H1 (cell line): ENCODE measurements around the gene GHRH. TPM values are rescaled to one million over a fixed set of nuclear protein-coding genes. Genes with fewer than 3 reads are reported as not detected.

Experiments
- CTCF ChIA-PET: fragments of 300-600 bp; sonication (Branson Sonifier 250); formaldehyde crosslinking; loops from one replicate; lab custom pipeline; 2021; ENCODE audit not compliant: partially characterized antibody; lab: Charles Lee
- POLR2A ChIA-PET: fragments of 300-600 bp; sonication (Branson Sonifier 250); formaldehyde crosslinking; loops from one replicate; lab custom pipeline; 2021; ENCODE audit warnings: inconsistent platforms; ENCODE audit not compliant: partially characterized antibody; lab: Charles Lee
- DNase-seq, 2 experiments: peaks; one replicate each; pipeline versions ENCODE4 v3.0.0 to v3.0.0-alpha.2; 2010 to 2022; ENCODE audit warnings: low spot score in 2 of 2, low read depth in 1 of 2, mixed read lengths in 1 of 2
- FAIRE-seq: peaks from 2 replicates; lab custom pipeline; 2011; peaks lifted over from hg19 to GRCh38; lab: Jason Lieb, UNC
- H2AFZ ChIP-seq: 2 replicates; pipeline ENCODE4 v1.8.1; 2012; ENCODE audit warnings: low read length, inconsistent platforms
- H2AK5ac ChIP-seq: 2 replicates; pipeline ENCODE4 v1.6.1; 2013; ENCODE audit warnings: low read depth, low read length
- H2BK120ac ChIP-seq: replicated peaks from 2 replicates; pipeline ENCODE3; 2013; ENCODE audit warnings: low read depth, low read length, inconsistent platforms
- H2BK12ac ChIP-seq: 2 replicates; pipeline ENCODE4 v1.6.1; 2013; ENCODE audit warnings: low read depth, low read length
- H2BK15ac ChIP-seq: 2 replicates; pipeline ENCODE4 v1.6.1; 2013; ENCODE audit warnings: low read length
- H2BK20ac ChIP-seq: 2 replicates; pipeline ENCODE4 v1.6.1; 2013; ENCODE audit warnings: low read length
- H2BK5ac ChIP-seq: 2 replicates; pipeline ENCODE4 v1.6.1; 2013; ENCODE audit warnings: low read depth, low read length
- H3K14ac ChIP-seq: 2 replicates; pipeline ENCODE4 v1.6.1; 2013; ENCODE audit warnings: inconsistent platforms; ENCODE audit not compliant: insufficient read length
- H3K18ac ChIP-seq: 2 replicates; pipeline ENCODE4 v1.6.1; 2013; ENCODE audit warnings: low read length; ENCODE audit errors: extremely low read depth
- H3K23ac ChIP-seq: 2 replicates; pipeline ENCODE4 v1.6.1; 2013; ENCODE audit warnings: inconsistent platforms; ENCODE audit not compliant: insufficient read length
- H3K23me2 ChIP-seq: 2 replicates; pipeline ENCODE4 v1.6.1; 2013; ENCODE audit warnings: low read depth, low read length
- H3K27ac ChIP-seq: 2 replicates; pipeline ENCODE4 v1.6.1; 2011; ENCODE audit warnings: low read depth, low read length, inconsistent platforms
- H3K27me3 ChIP-seq, 4 experiments: replicated peaks in 1 of 4; 1 replicate in 1 of 4; 2 replicates in 3 of 4; pipeline versions ENCODE4 v1.6.1 to v1.8.1; 2011 to 2013; ENCODE audit warnings: low read length in 3 of 4, mild to moderate bottlenecking in 3 of 4, inconsistent platforms in 2 of 4, mixed read lengths in 2 of 4, moderate library complexity in 1 of 4; ENCODE audit not compliant: control insufficient read depth in 3 of 4, insufficient read depth in 3 of 4; ENCODE audit errors: extremely low read depth in 1 of 4
- H3K36me3 ChIP-seq, 4 experiments: 2 replicates each; pipeline versions ENCODE4 v1.6.1 to v1.8.1; 2011 to 2013; ENCODE audit warnings: mild to moderate bottlenecking in 4 of 4, low read length in 3 of 4, moderate library complexity in 2 of 4, control low read depth in 1 of 4, inconsistent platforms in 1 of 4; ENCODE audit not compliant: insufficient read depth in 4 of 4, control insufficient read depth in 2 of 4
- H3K4ac ChIP-seq: replicated peaks from 2 replicates; pipeline ENCODE3; 2013; ENCODE audit warnings: low read length, low read depth, mixed read lengths, inconsistent platforms; ENCODE audit not compliant: insufficient read length
- H3K4me1 ChIP-seq, 4 experiments: replicated peaks in 1 of 4; 1 replicate in 1 of 4; 2 replicates in 3 of 4; pipeline versions ENCODE4 v1.6.1 to v1.8.1; 2011 to 2013; ENCODE audit warnings: low read length in 3 of 4, inconsistent platforms in 2 of 4, mixed read lengths in 1 of 4; ENCODE audit not compliant: insufficient read depth in 4 of 4, control insufficient read depth in 3 of 4
- H3K4me2 ChIP-seq, 2 experiments: 2 replicates each; pipeline versions ENCODE4 v1.6.1 to v1.8.1; 2011 to 2013; ENCODE audit warnings: low read depth in 2 of 2, low read length in 2 of 2, control low read depth in 1 of 2, inconsistent platforms in 1 of 2, mild to moderate bottlenecking in 1 of 2; ENCODE audit not compliant: insufficient read depth in 1 of 2
- H3K4me3 ChIP-seq, 4 experiments: fragments of 200-600, 300-600 bp in 1 of 4; sonication (generic), shearing (Covaris generic), sonication (Bioruptor Twin) in 1 of 4; 2 replicates each; pipeline versions ENCODE4 v1.5.1 to v1.8.1; 2011 to 2016; ENCODE audit warnings: low read length in 4 of 4, low read depth in 3 of 4, control low read depth in 2 of 4, inconsistent platforms in 2 of 4, mild to moderate bottlenecking in 2 of 4, mixed read lengths in 1 of 4, moderate library complexity in 1 of 4; ENCODE audit not compliant: insufficient read depth in 2 of 4; ENCODE audit errors: extremely low read depth in 1 of 4
- H3K56ac ChIP-seq: replicated peaks from 2 replicates; pipeline ENCODE3; 2013; ENCODE audit warnings: low read depth, mild to moderate bottlenecking, mixed read lengths, low read length, inconsistent platforms; ENCODE audit not compliant: insufficient read length
- H3K79me1 ChIP-seq: 2 replicates; pipeline ENCODE4 v1.6.1; 2013; ENCODE audit warnings: low read depth, low read length, control low read depth
- H3K79me2 ChIP-seq, 2 experiments: 2 replicates each; pipeline versions ENCODE4 v1.6.1 to v1.8.1; 2012 to 2013; ENCODE audit warnings: low read length in 2 of 2, mild to moderate bottlenecking in 2 of 2, inconsistent platforms in 1 of 2; ENCODE audit not compliant: insufficient read depth in 2 of 2, control insufficient read depth in 1 of 2
- H3K9ac ChIP-seq, 4 experiments: replicated peaks in 1 of 4; 1 replicate in 1 of 4; 2 replicates in 3 of 4; pipeline versions ENCODE4 v1.6.1 to v1.8.1; 2011 to 2013; ENCODE audit warnings: low read depth in 3 of 4, low read length in 3 of 4, control low read depth in 2 of 4, mild to moderate bottlenecking in 2 of 4, moderate library complexity in 2 of 4, inconsistent platforms in 1 of 4; ENCODE audit errors: extremely low read depth in 1 of 4
- H3K9me3 ChIP-seq, 2 experiments: 2 replicates each; pipeline versions ENCODE4 v1.6.1 to v1.8.1; 2012 to 2013; ENCODE audit warnings: mild to moderate bottlenecking in 2 of 2, moderate library complexity in 2 of 2, control low read depth in 1 of 2, inconsistent platforms in 1 of 2, low read depth in 1 of 2, low read length in 1 of 2, mixed read lengths in 1 of 2; ENCODE audit not compliant: insufficient read depth in 2 of 2
- H4K20me1 ChIP-seq, 2 experiments: replicated peaks in 1 of 2; 2 replicates each; pipeline versions ENCODE3 to v1.8.1; 2011 to 2013; ENCODE audit warnings: inconsistent platforms in 2 of 2, low read length in 2 of 2, mild to moderate bottlenecking in 1 of 2; ENCODE audit not compliant: insufficient read depth in 2 of 2, control insufficient read depth in 1 of 2
- H4K5ac ChIP-seq: 2 replicates; pipeline ENCODE4 v1.6.1; 2013; ENCODE audit warnings: low read length, low read depth, mixed read lengths, inconsistent platforms; ENCODE audit not compliant: insufficient read length
- H4K8ac ChIP-seq: 2 replicates; pipeline ENCODE4 v1.8.0; 2013; ENCODE audit warnings: mild to moderate bottlenecking, moderate library complexity, low read length, inconsistent platforms; ENCODE audit not compliant: insufficient read depth; ENCODE audit errors: extremely low read depth
- H4K91ac ChIP-seq: replicated peaks from 2 replicates; pipeline ENCODE3; 2013; ENCODE audit warnings: low read length, mixed read lengths, inconsistent platforms; ENCODE audit not compliant: insufficient read length
- ASH2L ChIP-seq: fragments of 200-600, 300-600 bp; sonication (generic); IDR thresholded peaks from one replicate; pipeline ENCODE4 v1.7.1; 2017; ENCODE audit warnings: low read length
- BRCA1 ChIP-seq: IDR thresholded peaks from 2 replicates; pipeline ENCODE4 v1.6.1; 2012; ENCODE audit warnings: low read depth, low read length, improper control_type of control experiment
- FOSL1 ChIP-seq: IDR thresholded peaks from 2 replicates; pipeline ENCODE4 v1.6.1; 2011; ENCODE audit warnings: mild to moderate bottlenecking, low read depth, low read length, moderate library complexity; ENCODE audit not compliant: insufficient read depth
- POLR2A ChIP-seq, 2 experiments: IDR thresholded peaks; 1 replicate in 1 of 2; 2 replicates in 1 of 2; pipeline ENCODE4 v1.6.1; 2011; ENCODE audit warnings: low read depth in 2 of 2, low read length in 2 of 2, mild to moderate bottlenecking in 2 of 2; ENCODE audit errors: control extremely low read depth in 1 of 2
- POLR2AphosphoS5 ChIP-seq: IDR thresholded peaks from 2 replicates; pipeline ENCODE4 v1.6.1; 2011; ENCODE audit warnings: low read depth, low read length
- RFX5 ChIP-seq: IDR thresholded peaks from 2 replicates; pipeline ENCODE4 v1.6.1; 2011; ENCODE audit warnings: low read depth, low read length, improper control_type of control experiment, borderline replicate concordance
- RXRA ChIP-seq: IDR thresholded peaks from 2 replicates; pipeline ENCODE4 v1.6.1; 2011; ENCODE audit warnings: low read depth, mild to moderate bottlenecking, low read length, moderate library complexity; ENCODE audit not compliant: insufficient read depth
- SIN3A ChIP-seq, 2 experiments: IDR thresholded peaks in 1 of 2; conservative IDR thresholded peaks in 1 of 2; 2 replicates each; pipeline ENCODE4 v1.6.1; 2011 to 2012; ENCODE audit warnings: low read length in 2 of 2, improper control_type of control experiment in 1 of 2, low read depth in 1 of 2, mild to moderate bottlenecking in 1 of 2
- SP4 ChIP-seq: IDR thresholded peaks from 2 replicates; pipeline ENCODE4 v1.6.1; 2012; ENCODE audit warnings: low read length, inconsistent platforms
- SRF ChIP-seq: IDR thresholded peaks from 2 replicates; pipeline ENCODE4 v1.6.1; 2011; ENCODE audit warnings: mild to moderate bottlenecking, low read depth, low read length, moderate library complexity
- SUZ12 ChIP-seq: fragments of 200-600 bp; sonication (generic); IDR thresholded peaks from 2 replicates; pipeline ENCODE4 v1.6.1; 2012; ENCODE audit warnings: mild to moderate bottlenecking, inconsistent platforms, low read length, moderate library complexity, mixed read lengths
- TBP ChIP-seq: IDR thresholded peaks from 2 replicates; pipeline ENCODE4 v1.6.1; 2011; ENCODE audit warnings: low read depth, low read length, improper control_type of control experiment
- USF2 ChIP-seq: IDR thresholded peaks from 2 replicates; pipeline ENCODE4 v1.6.1; 2011; ENCODE audit warnings: low read length, improper control_type of control experiment
- YY1 ChIP-seq: IDR thresholded peaks from 2 replicates; pipeline ENCODE4 v1.6.1; 2011; ENCODE audit warnings: low read depth, mild to moderate bottlenecking, low read length
- WGBS, 2 experiments: shearing (Covaris generic) in 1 of 2; methylation state at CpG; one replicate each; pipeline versions ENCODE4 v1.1.6 to v1.1.7; 2013 to 2015; ENCODE audit warnings: low lambda C conversion rate in 2 of 2, mixed read lengths in 2 of 2, inconsistent platforms in 1 of 2, low coverage in 1 of 2, missing lambda C conversion rate in 1 of 2; ENCODE audit not compliant: insufficient replicate concordance in 2 of 2, insufficient coverage in 1 of 2, insufficient read length in 1 of 2; ENCODE audit errors: extremely low coverage in 1 of 2, missing lambda C conversion rate in 1 of 2; 5-methylcytosine and 5-hydroxymethylcytosine counted together
- polyA plus RNA-seq, 7 experiments: library from polyadenylated mRNA; depleted of rRNA in 3 of 7; stranded (reverse) in 5 of 7; unstranded in 2 of 7; fragments of >200 nt in 5 of 7; fragments of 200-250 nt in 2 of 7; gene quantifications; 1 replicate in 5 of 7; 2 replicates in 1 of 7; 4 replicates in 1 of 7; pipeline versions ENCODE4 v1.2.1 to v1.2.3, GENCODE V29; 2011 to 2013; ENCODE audit warnings: missing spikeins in 2 of 7, mixed read lengths in 2 of 7
- total RNA-seq: library from RNA; stranded (reverse); fragmentation: NEBNext Ultra II Directional; extraction: Animal tissue kit (Norgen Biotek cat#: 25700); gene quantifications from 2 replicates; pipeline ENCODE4 v1.2.1, GENCODE V29; 2021

GHRH gene
- total and polyA plus RNA-seq, 2 of the 8 experiments (the other 6 are each of a cell fraction or from before 2014, with no cell fraction given): not detected

GRCh38 chr20:37234254-37234581, 27.4 kb downstream of the GHRH start:
- H4K20me1 ChIP-seq: no peaks in the 10 kb centered on the region
- H3K27me3 ChIP-seq: no peaks in the 10 kb centered on the region
- DNase-seq (no peak), FAIRE-seq (no peak)
- no peak overlapping the region for H3K18ac ChIP-seq
- no peak overlapping the region for H4K5ac ChIP-seq
- H2AK5ac ChIP-seq: no peak overlapping the region
- H3K14ac ChIP-seq: no peak overlapping the region
- no peak overlapping the region for H3K4ac ChIP-seq
- ChIA-PET POLR2A (no interaction called here), CTCF (interaction anchor here (1.0 to 4.3 kb wide), 3 partner anchors 9 to 32 kb away, joined by 3 to 20 read pairs (median 6); no protein-coding TSS in a partner anchor)
- no peak overlapping the region for H2BK15ac ChIP-seq
- peaks cover 5 to 12% (median 10%) of the 10 kb centered on the region in 4 experiments; a peak in 5 of 7 replicates for H3K4me1 ChIP-seq
- WGBS, 2 experiments: 93% methylated on average over 5 of the region's 5 CpGs; no CpG with 5 or more reads in 1 of the 2 experiments
- no peak overlapping the region for H2BK12ac ChIP-seq
- no peak overlapping the region for H2BK120ac ChIP-seq
- H3K79me2 ChIP-seq: no peaks in the 10 kb centered on the region
- H3K9me3 ChIP-seq: no peaks in the 10 kb centered on the region
- H3K79me1 ChIP-seq: no peaks in the 10 kb centered on the region
- peaks cover 50 to 94% (median 81%) of the 10 kb centered on the region in 4 experiments for H3K36me3 ChIP-seq
- no peak overlapping the region for H3K9ac ChIP-seq
- TF ChIP-seq TBP (no peak), SUZ12 (no peak), SIN3A (conservative IDR thresholded peaks at IDR 0.05 in 1 of 2, IDR thresholded peaks at IDR 0.05 in 1 of 2; ENCODE audit: low read depth in 1 of 2, low read length in 2 of 2) (no peak), YY1 (no peak), FOSL1 (no peak), RXRA (no peak), USF2 (no peak), SP4 (no peak), POLR2AphosphoS5 (no peak), RFX5 (no peak), POLR2A (IDR thresholded peaks at IDR 0.05; ENCODE audit: control extremely low read depth in 1 of 2, low read depth in 2 of 2, low read length in 2 of 2) (no peak), SRF (no peak), ASH2L (no peak), BRCA1 (no peak)
- H3K4me3 ChIP-seq: no peak overlapping the region
- no peak overlapping the region for H3K23ac ChIP-seq
- no peak overlapping the region for H4K91ac ChIP-seq
- no peak overlapping the region for H2BK20ac ChIP-seq
- no peak overlapping the region for H3K27ac ChIP-seq
- H3K4me2 ChIP-seq: no peak overlapping the region
- H3K23me2 ChIP-seq: no peaks in the 10 kb centered on the region
- no peak overlapping the region for H4K8ac ChIP-seq
- H3K56ac ChIP-seq: no peak overlapping the region
- H2BK5ac ChIP-seq: no peak overlapping the region
- no peak overlapping the region for H2AFZ ChIP-seq
